HG02623 (cell line): ENCODE data around the gene PTPRN2.

Source experiments
- ATAC-seq: cut with Tn5 transposase; IDR thresholded peaks from one replicate; pipeline ENCODE4 v1.9.1; 2021; ENCODE audit warnings: moderate library complexity; ENCODE audit not compliant: unreplicated experiment

The PTPRN2 gene

GRCh38 chr7:158070222-158070920 is 517.3 kb downstream of the PTPRN2 start:
- no peak for ATAC-seq

DNA sequence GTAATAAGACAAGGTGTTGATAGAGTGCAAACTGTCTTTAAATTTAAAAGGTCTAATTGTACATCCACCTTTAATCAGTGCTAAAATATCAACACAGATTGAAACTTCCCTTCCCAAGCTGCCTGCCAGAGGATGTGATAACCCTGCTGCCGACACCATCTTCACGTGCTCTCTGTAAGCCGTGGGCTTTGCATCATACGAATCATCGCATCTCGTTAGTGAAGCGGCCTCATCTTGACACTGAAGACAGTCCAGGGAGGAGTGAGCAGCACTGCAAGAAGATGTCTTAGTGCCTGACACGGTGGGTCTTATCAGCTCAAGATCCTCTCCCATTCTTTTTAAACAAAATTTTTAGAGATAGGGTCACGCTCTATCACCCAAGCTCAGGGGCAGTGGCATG is 518.8 kb downstream of the PTPRN2 start:
- ATAC-seq = no peak

DNA sequence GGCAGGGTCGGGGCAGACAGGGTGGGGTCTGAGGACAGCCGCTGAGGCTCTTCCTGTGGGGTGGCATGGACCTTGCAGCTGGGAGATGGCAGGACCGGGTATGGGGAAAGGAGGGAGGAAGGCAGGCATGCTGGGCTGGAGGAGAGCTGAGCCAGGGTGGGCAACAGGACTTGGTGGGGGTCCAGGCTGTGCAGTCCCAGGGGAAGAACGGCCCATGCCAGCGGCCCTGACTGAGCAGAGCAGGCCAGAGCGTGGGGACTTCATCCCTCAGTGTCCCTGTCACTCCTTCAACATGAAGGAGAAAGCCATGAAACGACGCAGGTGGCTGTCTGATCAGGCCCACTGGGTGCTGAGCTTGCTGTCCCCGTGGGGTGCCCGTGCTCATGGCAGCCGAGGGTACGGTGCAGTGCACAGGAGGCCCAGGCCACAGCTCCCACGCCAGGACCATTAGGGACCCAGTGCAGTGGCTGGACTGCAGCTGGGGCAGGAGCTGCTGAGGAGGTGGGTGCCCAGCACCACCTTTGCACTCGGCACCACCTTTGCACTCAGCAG is 519.6 kb downstream of the PTPRN2 start:
- no peak for ATAC-seq

DNA sequence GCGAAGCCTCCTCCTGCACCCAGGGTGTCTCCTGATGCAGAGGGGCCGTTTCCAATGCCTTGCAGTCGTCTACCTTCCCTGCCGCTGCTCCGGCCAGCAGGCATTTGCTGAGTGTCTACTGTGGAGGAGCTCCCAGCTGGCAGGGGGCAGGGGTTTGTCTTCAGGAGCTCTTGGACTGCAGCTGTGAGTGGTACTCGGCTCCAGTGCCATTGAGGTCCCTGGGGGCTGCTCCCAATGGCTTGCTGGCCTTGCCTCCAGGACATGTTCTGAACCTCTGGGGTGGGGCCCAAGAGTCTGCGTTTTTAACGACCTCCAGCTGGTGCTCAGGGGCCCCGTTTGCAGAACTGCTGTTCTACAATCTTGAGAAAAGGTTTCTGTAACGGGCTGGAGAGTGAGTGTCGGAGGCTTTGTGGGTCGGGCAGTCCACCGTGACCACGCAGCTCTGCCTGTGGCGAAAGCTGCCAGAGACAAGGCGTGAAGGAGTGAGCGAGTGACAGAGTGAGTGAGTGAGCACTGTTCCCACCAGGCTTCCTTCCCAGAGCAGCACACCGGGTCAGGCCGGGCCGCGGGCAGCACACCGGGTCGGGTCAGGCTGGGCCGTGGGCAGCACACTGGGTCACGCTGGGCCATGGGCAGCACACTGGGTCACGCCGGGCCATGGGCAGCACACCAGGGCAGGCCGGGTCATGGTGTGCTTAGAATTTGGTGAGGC is 520.2 kb downstream of the PTPRN2 start:
- no peak for ATAC-seq

DNA sequence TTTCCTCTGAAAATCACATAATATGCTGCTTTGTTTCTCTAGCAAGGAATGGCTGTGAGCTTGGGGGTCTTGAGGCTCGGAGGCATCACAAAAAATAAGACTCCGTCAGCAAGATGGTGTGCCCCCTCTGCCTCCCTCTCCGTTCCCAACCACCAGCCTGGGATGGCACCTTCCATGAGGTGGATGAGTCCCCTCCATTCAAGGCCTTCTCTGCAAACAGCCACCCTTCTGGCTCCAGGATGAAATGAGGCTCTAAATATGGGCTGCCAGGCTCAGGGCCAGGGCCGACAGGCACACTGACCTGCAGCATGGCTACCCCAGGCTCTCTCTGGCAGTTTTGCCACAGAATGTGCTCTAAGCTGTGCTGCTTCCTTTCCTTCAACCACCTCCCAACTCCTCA is 521.5 kb downstream of the PTPRN2 start:
- no peak for ATAC-seq

DNA sequence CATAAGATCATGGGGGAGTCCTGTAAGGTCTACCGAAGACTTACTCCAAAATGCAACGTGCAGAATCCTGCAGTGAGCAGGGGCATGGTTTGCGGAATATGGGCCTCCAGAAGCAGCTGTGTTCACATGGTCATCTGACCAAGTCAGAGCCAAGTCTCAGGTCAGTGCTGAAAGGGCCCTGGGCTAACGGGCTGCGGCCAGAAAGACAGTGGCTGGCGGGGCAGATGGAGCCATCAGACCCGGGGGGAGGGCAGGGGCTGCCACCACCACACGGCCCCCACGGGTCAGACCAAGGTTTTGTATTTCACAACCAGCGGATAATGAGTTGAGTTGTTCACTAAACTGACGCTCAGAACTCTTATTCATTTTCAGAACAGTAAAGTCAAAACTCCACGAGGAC is 522.3 kb downstream of the PTPRN2 start:
- no peak for ATAC-seq

GRCh38 chr7:158064631-158065030 is 523.0 kb downstream of the PTPRN2 start:
- no peak for ATAC-seq

GRCh38 chr7:158063850-158064610 is 523.6 kb downstream of the PTPRN2 start:
- no peak for ATAC-seq

GRCh38 chr7:158062661-158063060 is 525.0 kb downstream of the PTPRN2 start:
- no peak for ATAC-seq

GRCh38 chr7:158061884-158062656 is 525.6 kb downstream of the PTPRN2 start:
- ATAC-seq = no peak

GRCh38 chr7:158061026-158061630 is 526.5 kb downstream of the PTPRN2 start:
- ATAC-seq = no peak

GRCh38 chr7:158060216-158060615 is 527.4 kb downstream of the PTPRN2 start:
- no peak for ATAC-seq

DNA sequence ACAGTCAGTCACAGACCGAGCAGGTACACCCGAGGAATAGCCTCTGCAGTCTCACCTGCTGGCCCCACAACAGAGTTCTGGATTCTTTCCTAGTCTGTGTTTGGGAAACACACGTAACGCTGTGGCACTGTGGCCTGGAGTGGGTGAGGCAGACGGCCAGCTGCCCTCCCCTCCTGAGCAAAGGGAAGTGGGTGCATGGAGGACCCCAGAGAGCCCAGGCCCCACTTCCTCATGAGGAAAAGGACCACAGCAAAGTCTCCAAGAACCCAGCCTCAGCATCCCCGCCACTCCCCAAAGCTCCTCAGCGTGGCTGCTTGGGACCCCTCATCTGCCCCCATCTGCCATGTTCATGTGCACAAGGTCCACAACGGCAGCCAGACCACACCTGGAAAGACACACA is 530.2 kb downstream of the PTPRN2 start:
- no peak for ATAC-seq

DNA sequence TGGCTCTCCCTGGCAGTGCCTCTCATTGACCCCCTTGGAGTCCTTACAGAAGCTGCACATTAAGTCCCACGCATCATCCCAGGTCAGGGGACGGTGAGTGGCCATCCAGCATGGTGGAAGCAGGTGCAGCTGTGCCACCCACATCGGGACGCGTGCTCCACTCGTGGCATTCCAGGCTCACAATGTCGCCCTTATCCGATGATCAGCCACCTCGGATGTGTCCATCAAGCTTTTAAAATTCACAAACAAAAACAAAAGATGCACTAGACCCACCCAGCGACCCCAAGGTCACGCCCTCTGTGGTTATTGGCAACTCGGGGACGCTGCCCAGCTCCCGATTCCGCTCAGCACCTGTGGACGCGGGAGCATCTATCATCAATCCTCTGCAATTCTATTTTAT is 530.9 kb downstream of the PTPRN2 start:
- ATAC-seq = no peak

DNA sequence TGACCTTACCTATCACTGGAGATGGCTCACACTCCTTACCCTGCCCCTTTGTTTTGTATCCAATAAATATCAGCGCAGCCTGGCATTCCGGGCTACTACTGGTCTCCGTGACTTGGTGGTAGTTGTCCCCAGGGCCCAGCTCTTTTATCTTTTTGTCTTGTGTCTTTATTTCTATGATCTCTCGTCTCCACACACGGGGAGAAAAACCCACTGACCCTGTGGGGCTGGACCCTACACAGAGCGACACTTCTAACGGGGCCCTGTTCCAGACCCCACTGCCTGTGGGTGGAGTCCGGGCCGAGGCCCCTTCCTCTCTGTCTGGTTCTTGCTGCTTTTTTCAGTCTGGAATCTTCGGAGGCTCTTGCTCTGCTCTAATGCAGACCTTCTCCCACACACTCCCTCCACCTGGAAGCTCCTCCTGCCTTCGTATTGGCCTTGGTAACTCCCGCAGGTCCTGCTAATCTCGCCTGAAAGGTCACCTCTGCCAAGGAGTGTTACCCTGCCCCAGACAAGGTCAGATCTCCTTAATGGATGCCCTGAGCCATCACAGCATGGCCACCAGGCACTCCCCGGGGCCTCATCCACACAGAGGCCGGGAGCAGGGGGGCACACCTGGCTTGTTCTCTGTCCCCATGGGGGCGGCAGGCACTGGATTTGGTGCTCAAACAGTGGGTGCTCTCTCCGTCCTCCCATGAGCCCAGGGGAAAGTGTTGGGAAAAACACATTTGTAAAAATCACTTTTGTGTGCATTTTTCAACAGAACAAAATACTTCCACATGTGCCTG is 531.7 kb downstream of the PTPRN2 start:
- ATAC-seq = no peak

- no peak for ATAC-seq
Observed at GRCh38 chr7:158054611-158055010, 533.0 kb downstream of the PTPRN2 start.

GRCh38 chr7:158054081-158054480 is 533.5 kb downstream of the PTPRN2 start:
- ATAC-seq = no peak

DNA sequence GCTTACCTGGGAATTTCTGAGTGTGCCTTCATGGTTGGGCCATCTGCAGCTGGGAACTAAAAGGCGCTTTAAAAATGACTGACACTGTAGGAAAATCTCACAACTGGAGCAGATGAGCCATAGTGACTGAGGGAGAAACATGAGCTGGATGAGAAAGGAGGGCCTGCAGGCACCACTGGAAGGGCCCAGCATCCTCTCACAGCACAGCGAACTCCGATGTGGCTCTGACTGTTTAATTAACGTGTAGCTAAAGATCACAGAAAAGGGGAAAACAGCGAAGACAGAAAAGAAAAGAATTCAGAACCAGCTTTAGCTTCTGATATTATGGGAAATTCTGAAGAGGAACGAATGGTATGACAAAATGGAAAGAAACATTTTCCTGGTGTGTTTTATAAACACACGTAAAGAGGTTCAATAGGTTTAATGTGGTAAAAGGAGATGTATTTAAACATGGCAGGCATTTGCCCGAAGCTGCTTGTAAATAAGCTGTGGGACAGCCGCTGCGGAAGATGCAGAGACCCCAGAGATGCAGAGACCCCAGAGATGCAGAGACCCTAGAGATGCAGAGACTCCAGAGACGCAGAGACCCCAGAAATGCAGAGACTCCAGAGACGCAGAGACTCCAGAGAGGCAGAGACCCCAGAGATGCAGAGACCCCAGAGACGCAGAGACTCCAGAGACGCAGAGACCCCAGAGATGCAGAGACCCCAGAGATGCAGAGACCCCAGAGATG is 534.3 kb downstream of the PTPRN2 start:
- ATAC-seq = no peak
